GM23338 (cell line): ENCODE results near the gene CHN2. TPM values are rescaled to one million over a fixed set of nuclear protein-coding genes. Genes with fewer than 3 reads are reported as not detected.

Experiments used
- ATAC-seq: fragments of 200-7000 bp; cut with Tn5 transposase; 3 replicates; pipeline ENCODE4 v1.9.1; 2020
- DNase-seq: peaks from one replicate; pipeline ENCODE4 v3.0.0-alpha.2; 2015; ENCODE audit warnings: low spot score
- H2AFZ ChIP-seq: fragments of 200-600 bp; sonication (generic); 2 replicates; pipeline ENCODE4 v1.8.0; 2016; ENCODE audit warnings: antibody characterized with exemption, mild to moderate bottlenecking, moderate library complexity
- H3F3A ChIP-seq: fragments of 200-600 bp; sonication (generic); replicated peaks from 2 replicates; pipeline ENCODE4 v1.8.0; 2017; ENCODE audit warnings: antibody characterized with exemption, mixed run types, low read depth
- H3K27ac ChIP-seq: fragments of 200-600 bp; sonication (generic); 2 replicates; pipeline ENCODE4 v1.6.1; 2016; ENCODE audit warnings: low read depth
- H3K27me3 ChIP-seq: fragments of 200-600 bp; sonication (generic); 2 replicates; pipeline ENCODE4 v1.8.0; 2016; ENCODE audit warnings: mild to moderate bottlenecking, mixed run types, moderate library complexity; ENCODE audit not compliant: insufficient read depth
- H3K36me3 ChIP-seq: fragments of 200-600 bp; sonication (generic); 2 replicates; pipeline ENCODE4 v1.8.0; 2016; ENCODE audit warnings: mild to moderate bottlenecking; ENCODE audit not compliant: insufficient read depth
- H3K4me1 ChIP-seq: fragments of 200-600 bp; sonication (generic); 2 replicates; pipeline ENCODE4 v1.8.0; 2016; ENCODE audit warnings: mild to moderate bottlenecking, moderate library complexity; ENCODE audit not compliant: insufficient read depth
- H3K4me2 ChIP-seq: fragments of 200-600 bp; sonication (generic); 2 replicates; pipeline ENCODE4 v1.7.1; 2017; ENCODE audit warnings: mixed run types
- H3K4me3 ChIP-seq: fragments of 200-600 bp; sonication (generic); 2 replicates; pipeline ENCODE4 v1.6.1; 2016; ENCODE audit warnings: mixed run types
- H3K79me2 ChIP-seq: fragments of 200-600 bp; sonication (generic); replicated peaks from 2 replicates; pipeline ENCODE4 v1.8.0; 2017; ENCODE audit warnings: mild to moderate bottlenecking; ENCODE audit not compliant: insufficient read depth
- H3K9me2 ChIP-seq: fragments of 200-600 bp; sonication (generic); 2 replicates; pipeline ENCODE4 v1.8.0; 2017; ENCODE audit not compliant: insufficient read depth
- H4K20me1 ChIP-seq: fragments of 200-600 bp; sonication (generic); replicated peaks from 2 replicates; pipeline ENCODE4 v1.8.0; 2017; ENCODE audit warnings: mild to moderate bottlenecking; ENCODE audit not compliant: insufficient read depth
- H3K27ac Mint-ChIP-seq: 2 replicates; pipeline ENCODE4 v1.8.0; 2020; ENCODE audit warnings: inconsistent platforms, mild to moderate bottlenecking, moderate library complexity, mixed read lengths
- H3K27me3 Mint-ChIP-seq: 3 replicates; pipeline ENCODE4 v1.8.0; 2022; ENCODE audit warnings: low read depth, mild to moderate bottlenecking, moderate library complexity, mixed read lengths, inconsistent platforms; ENCODE audit not compliant: insufficient read depth, poor library complexity
- H3K36me3 Mint-ChIP-seq: 3 replicates; pipeline ENCODE4 v1.8.0; 2021; ENCODE audit warnings: low read depth, mild to moderate bottlenecking, inconsistent platforms, moderate library complexity, mixed read lengths
- H3K4me1 Mint-ChIP-seq: 3 replicates; pipeline ENCODE4 v1.8.0; 2020; ENCODE audit warnings: mild to moderate bottlenecking, inconsistent platforms, mixed read lengths
- H3K4me3 Mint-ChIP-seq: 3 replicates; pipeline ENCODE4 v1.8.0; 2021; ENCODE audit warnings: moderate library complexity, mild to moderate bottlenecking, inconsistent platforms, mixed read lengths
- H3K9me3 Mint-ChIP-seq: 3 replicates; pipeline ENCODE4 v1.8.0; 2020; ENCODE audit warnings: moderate library complexity, mild to moderate bottlenecking, inconsistent platforms, mixed read lengths
- CREB1 ChIP-seq: fragments of 250-450 bp; sonication (Bioruptor Pico); IDR thresholded peaks from 2 replicates; pipeline ENCODE4 v1.5.0; 2020; ENCODE audit warnings: low read depth, mild to moderate bottlenecking, moderate library complexity
- EZH2 ChIP-seq: fragments of 200-600 bp; sonication (generic); IDR thresholded peaks from one replicate; pipeline ENCODE4 v1.8.0; 2017; ENCODE audit warnings: antibody characterized with exemption, mild to moderate bottlenecking, low read depth; ENCODE audit not compliant: unreplicated experiment
- EZH2phosphoT487 ChIP-seq: fragments of 200-600 bp; sonication (generic); IDR thresholded peaks from one replicate; pipeline ENCODE4 v1.8.1; 2018; ENCODE audit warnings: antibody characterized with exemption; ENCODE audit not compliant: unreplicated experiment
- JUNB ChIP-seq: IDR thresholded peaks from one replicate; pipeline ENCODE4 v1.6.1; 2016; ENCODE audit warnings: antibody characterized with exemption; ENCODE audit not compliant: unreplicated experiment
- NANOG ChIP-seq: IDR thresholded peaks from 2 replicates; pipeline ENCODE4 v1.6.1; 2016; ENCODE audit warnings: antibody characterized with exemption, borderline replicate concordance
- STAT1 ChIP-seq: IDR thresholded peaks from one replicate; pipeline ENCODE4 v1.6.1; 2016; ENCODE audit warnings: antibody characterized with exemption; ENCODE audit not compliant: unreplicated experiment
- ZNF331 ChIP-seq: fragments of 250-450 bp; sonication (Bioruptor Pico); IDR thresholded peaks from 2 replicates; pipeline ENCODE4 v1.5.0; 2020; ENCODE audit warnings: low read depth, mild to moderate bottlenecking, moderate library complexity
- ZNF462 ChIP-seq: fragments of 250-450 bp; sonication (Bioruptor Pico); IDR thresholded peaks from 2 replicates; pipeline ENCODE4 v1.5.0; 2020; ENCODE audit warnings: mild to moderate bottlenecking, moderate library complexity
- polyA plus RNA-seq: library from polyadenylated mRNA; unstranded; fragments of >200 nt; fragmentation: Nextera tagmentation; extraction: Ambion mirVana; gene quantifications from 2 replicates; pipeline ENCODE4 v1.2.1, GENCODE V29; 2016
- total RNA-seq: library from RNA; depleted of rRNA; stranded (reverse); fragments of >200 nt; shearing (Covaris generic); gene quantifications from 2 replicates; pipeline ENCODE4 v1.2.3, GENCODE V29; 2014

Gene CHN2
- total and polyA plus RNA-seq, 2 experiments from 2014 or later = 6.1 to 7.5 TPM

- TF ChIP-seq ZNF462 (CRISPR knock-in tag) = no peak
- TF ChIP-seq EZH2 = no peak
- TF ChIP-seq NANOG = no peak
- no peak for TF ChIP-seq JUNB
- no peak for TF ChIP-seq EZH2phosphoT487
- no peak for TF ChIP-seq CREB1 (CRISPR knock-in tag)
- TF ChIP-seq STAT1 = no peak
These were observed 167.8 kb downstream of the CHN2 start (continued) for GRCh38 chr7:29362380-29362779.

- Histone ChIP-seq H3K9me2 (peaks cover 9% of the 10 kb centered on the region; the same call in 1 of the 2 replicates), H3K27me3 (no peaks in the 10 kb centered on the region), H3K36me3 (no peaks in the 10 kb centered on the region; the same call in 1 of the 2 replicates), H3K4me3 (no peak overlapping the region), H4K20me1 (no peaks in the 10 kb centered on the region), H3K79me2 (no peaks in the 10 kb centered on the region), H3F3A (no peaks in the 10 kb centered on the region), H2AFZ (no peak overlapping the region), H3K27ac (no peak overlapping the region), H3K4me2 (no peak overlapping the region), H3K4me1 (peaks cover 14% of the 10 kb centered on the region)
- Mint-ChIP-seq H3K27ac (no peak overlapping the region), H3K9me3 (no peaks in the 10 kb centered on the region), H3K36me3 (no peaks in the 10 kb centered on the region), H3K27me3 (no peaks in the 10 kb centered on the region), H3K4me3 (no peak overlapping the region), H3K4me1 (peaks cover 10% of the 10 kb centered on the region; the same call in 2 of the 3 replicates)
- DNase-seq = no peak
- no peak for ATAC-seq
- no peak for TF ChIP-seq EZH2
- no peak for TF ChIP-seq NANOG
- no peak for TF ChIP-seq EZH2phosphoT487
- no peak for TF ChIP-seq CREB1 (CRISPR knock-in tag)
- TF ChIP-seq ZNF331 (CRISPR knock-in tag) = no peak
- no peak for TF ChIP-seq JUNB
- TF ChIP-seq ZNF462 (CRISPR knock-in tag) = no peak
These were observed 169.3 kb downstream of the CHN2 start for GRCh38 chr7:29363636-29364425.
